HCT116 (cell line): ENCODE measurements around the gene CLASP1. TPM values are rescaled to one million over a fixed set of nuclear protein-coding genes. Genes with fewer than 3 reads are reported as not detected.

Experiments used
- ATAC-seq: fragments of 200-7000 bp; cut with Tn5 transposase; 2 replicates; pipeline ENCODE4 v1.9.1; 2020; ENCODE audit warnings: mild to moderate bottlenecking, moderate library complexity
- BruUV-seq: library from RNA; stranded (reverse); fragments of 400-500 nt; replicated peaks from 2 replicates; lab custom pipeline; 2021; lab: Mats Ljungman, UMichigan
- CTCF ChIA-PET: fragments of 300-600 bp; sonication (Branson Sonifier 250); formaldehyde crosslinking; loops from one replicate; lab custom pipeline; 2021; ENCODE audit warnings: antibody characterized with exemption; lab: Charles Lee
- POLR2A ChIA-PET: fragments of 300-600, 350-600 bp; sonication (Branson Sonifier 250); formaldehyde crosslinking; loops from one replicate; lab custom pipeline; 2021; ENCODE audit warnings: antibody characterized with exemption; lab: Charles Lee
- RAD21 ChIA-PET, 2 experiments: fragments of 300-600 bp; sonication (Branson Sonifier 250); formaldehyde crosslinking; loops; one replicate each; lab custom pipeline; 2023; ENCODE audit warnings: low total read pairs in 2 of 2; ENCODE audit not compliant: uncharacterized antibody in 2 of 2, unreplicated experiment in 2 of 2, low non-redundant PET in 1 of 2; lab: Charles Lee
- DNase-seq: peaks from one replicate; pipeline ENCODE4 v3.0.0-alpha.2; 2010; ENCODE audit warnings: low read depth, low spot score
- H2AFZ ChIP-seq: fragments of 200-600 bp; shearing (Covaris generic), sonication (generic); 2 replicates; pipeline ENCODE4 v1.6.1; 2017; ENCODE audit warnings: low read depth, mixed run types, mixed read lengths, antibody characterized with exemption, low read length; ENCODE audit not compliant: poor library complexity, severe bottlenecking
- H3K27ac ChIP-seq: 2 replicates; pipeline ENCODE4 v1.5.1; 2012; ENCODE audit warnings: low read depth, low read length
- H3K27me3 ChIP-seq: fragments of 200-600 bp; sonication (generic); 2 replicates; pipeline ENCODE4 v1.6.1; 2016; ENCODE audit warnings: mixed run types, low read length, mixed read lengths; ENCODE audit not compliant: insufficient read depth
- H3K36me3 ChIP-seq, 2 experiments: fragments of 200-500 bp in 1 of 2; fragments of 200-600 bp in 1 of 2; sonication (Bioruptor generic) in 1 of 2; sonication (generic) in 1 of 2; 2 replicates each; pipeline versions ENCODE4 v1.5.1 to v1.6.1; 2014 to 2016; ENCODE audit warnings: low read length in 2 of 2, inconsistent platforms in 1 of 2, mixed read lengths in 1 of 2, mixed run types in 1 of 2; ENCODE audit not compliant: insufficient read depth in 2 of 2, control insufficient read depth in 1 of 2
- H3K4me1 ChIP-seq, 2 experiments: fragments of 200-600 bp in 1 of 2; sonication (generic) in 1 of 2; 2 replicates each; pipeline versions ENCODE4 v1.5.1 to v1.6.1; 2012 to 2017; ENCODE audit warnings: low read length in 2 of 2, inconsistent platforms in 1 of 2, mild to moderate bottlenecking in 1 of 2, mixed read lengths in 1 of 2, mixed run types in 1 of 2, moderate library complexity in 1 of 2; ENCODE audit not compliant: insufficient read depth in 2 of 2, control insufficient read depth in 1 of 2
- H3K4me2 ChIP-seq: fragments of 200-600 bp; sonication (generic); 2 replicates; pipeline ENCODE4 v1.6.1; 2017; ENCODE audit warnings: mixed run types, low read length, mixed read lengths
- H3K4me3 ChIP-seq, 2 experiments: fragments of 200-600 bp in 1 of 2; sonication (generic) in 1 of 2; replicated peaks in 1 of 2; 2 replicates each; pipeline ENCODE4 v1.5.1; 2011 to 2016; ENCODE audit warnings: low read length in 2 of 2, control low read depth in 1 of 2, low read depth in 1 of 2, mild to moderate bottlenecking in 1 of 2, mixed read lengths in 1 of 2, mixed run types in 1 of 2
- H3K79me2 ChIP-seq: fragments of 200-600 bp; sonication (generic); 2 replicates; pipeline ENCODE4 v1.6.1; 2017; ENCODE audit warnings: mild to moderate bottlenecking, mixed run types, low read length, moderate library complexity, mixed read lengths; ENCODE audit not compliant: insufficient read depth
- H3K9ac ChIP-seq: fragments of 200-600 bp; sonication (generic); 2 replicates; pipeline ENCODE4 v1.6.1; 2016; ENCODE audit warnings: low read length, mixed read lengths
- H3K9me2 ChIP-seq: fragments of 200-600 bp; sonication (generic), shearing (Covaris generic); 2 replicates; pipeline ENCODE4 v1.6.1; 2017; ENCODE audit warnings: mixed run types, mild to moderate bottlenecking, moderate library complexity; ENCODE audit not compliant: insufficient read depth
- H3K9me3 ChIP-seq, 2 experiments: fragments of 200-500 bp in 1 of 2; fragments of 200-600 bp in 1 of 2; sonication (Bioruptor generic) in 1 of 2; sonication (generic) in 1 of 2; 2 replicates each; pipeline ENCODE4 v1.6.1; 2014 to 2017; ENCODE audit warnings: low read length in 2 of 2, mixed read lengths in 2 of 2, inconsistent platforms in 1 of 2, low read depth in 1 of 2, mild to moderate bottlenecking in 1 of 2, mixed run types in 1 of 2, moderate library complexity in 1 of 2; ENCODE audit not compliant: control insufficient read depth in 1 of 2, insufficient read depth in 1 of 2
- H4K20me1 ChIP-seq: fragments of 200-600 bp; sonication (generic), shearing (Covaris generic); 2 replicates; pipeline ENCODE4 v1.6.1; 2017; ENCODE audit warnings: mixed run types, mild to moderate bottlenecking, moderate library complexity; ENCODE audit not compliant: insufficient read depth
- ATF3 ChIP-seq: IDR thresholded peaks from 2 replicates; pipeline ENCODE4 v1.6.1; 2012
- CBX3 ChIP-seq: IDR thresholded peaks from 2 replicates; pipeline ENCODE4 v1.6.1; 2012; ENCODE audit warnings: low read depth
- CEBPB ChIP-seq: IDR thresholded peaks from 2 replicates; pipeline ENCODE4 v1.6.1; 2012; ENCODE audit warnings: low read depth
- CTCF ChIP-seq, 3 experiments: fragments of 200-600 bp in 1 of 3; sonication (generic) in 1 of 3; IDR thresholded peaks in 2 of 3; conservative IDR thresholded peaks in 1 of 3; 2 replicates each; pipeline ENCODE4 v1.5.1; 2012 to 2017; ENCODE audit warnings: low read depth in 2 of 3, low read length in 2 of 3, antibody characterized with exemption in 1 of 3, borderline replicate concordance in 1 of 3, control low read depth in 1 of 3, mild to moderate bottlenecking in 1 of 3, mixed read lengths in 1 of 3, mixed run types in 1 of 3, moderate library complexity in 1 of 3; ENCODE audit not compliant: insufficient read depth in 1 of 3
- EGR1 ChIP-seq: IDR thresholded peaks from 2 replicates; pipeline ENCODE4 v1.6.1; 2012; ENCODE audit warnings: low read depth
- ELF1 ChIP-seq: IDR thresholded peaks from 2 replicates; pipeline ENCODE4 v1.6.1; 2012; ENCODE audit warnings: low read depth, borderline replicate concordance
- EZH2 ChIP-seq: fragments of 200-600 bp; sonication (generic); IDR thresholded peaks from 2 replicates; pipeline ENCODE4 v1.6.1; 2017; ENCODE audit warnings: antibody characterized with exemption, mixed run types
- EZH2phosphoT487 ChIP-seq: fragments of 200-600 bp; IDR thresholded peaks from 2 replicates; pipeline ENCODE4 v1.6.1; 2018; ENCODE audit warnings: antibody characterized with exemption, borderline replicate concordance
- POLR2A ChIP-seq: IDR thresholded peaks from 2 replicates; pipeline ENCODE4 v1.7.0; 2011; ENCODE audit warnings: borderline replicate concordance; ENCODE audit not compliant: insufficient read depth, insufficient read length; ENCODE audit errors: extremely low read depth
- POLR2AphosphoS5 ChIP-seq: IDR thresholded peaks from 2 replicates; pipeline ENCODE4 v1.6.1; 2011; ENCODE audit warnings: mild to moderate bottlenecking, low read depth, low read length, moderate library complexity
- REST ChIP-seq: IDR thresholded peaks from 2 replicates; pipeline ENCODE4 v1.6.1; 2012; ENCODE audit warnings: low read depth
- SIN3A ChIP-seq: IDR thresholded peaks from 2 replicates; pipeline ENCODE4 v1.6.1; 2012; ENCODE audit warnings: low read depth
- SP1 ChIP-seq: IDR thresholded peaks from 2 replicates; pipeline ENCODE4 v1.6.1; 2012; ENCODE audit warnings: low read depth
- SRF ChIP-seq: IDR thresholded peaks from 2 replicates; pipeline ENCODE4 v1.6.1; 2012; ENCODE audit warnings: low read depth
- TCF7L2 ChIP-seq: IDR thresholded peaks from 2 replicates; pipeline ENCODE4 v1.7.0; 2011; ENCODE audit warnings: borderline replicate concordance, inconsistent platforms; ENCODE audit not compliant: insufficient read depth, insufficient read length; ENCODE audit errors: extremely low read depth
- YY1 ChIP-seq: IDR thresholded peaks from 2 replicates; pipeline ENCODE4 v1.6.1; 2011; ENCODE audit warnings: low read length, low read depth, moderate library complexity, mild to moderate bottlenecking; ENCODE audit not compliant: insufficient replicate concordance; ENCODE audit errors: extremely low read depth
- ZNF274 ChIP-seq: fragments of 200-500 bp; sonication (Bioruptor generic); IDR thresholded peaks from 2 replicates; pipeline ENCODE4 v1.6.1; 2014; ENCODE audit warnings: mild to moderate bottlenecking, low read depth, low read length, inconsistent platforms
- intact Hi-C: fragments of 100-400 bp; cut with micrococcal nuclease; formaldehyde crosslinking; loops from 2 replicates; pipeline ENCODE4 v1.10.0; 2022
- total RNA-seq: library from RNA; stranded (reverse); gene quantifications from one replicate; pipeline ENCODE4 v1.2.1, GENCODE V29; 2021; ENCODE audit not compliant: unreplicated experiment

Gene CLASP1
- total RNA-seq, 1 experiment from 2014 or later, result 41.9 TPM

- POLR2A ChIA-PET, result interaction anchor here (1.0 to 1.7 kb wide), 2 partner anchors 9 to 135 kb away, joined by 4 to 6 read pairs; partner anchors contain the start of gene RNU4ATAC
- TF ChIP-seq SIN3A (no peak), POLR2AphosphoS5 (no peak), EZH2 (no peak), POLR2A (no peak), SP1 (no peak), CEBPB (no peak), ELF1 (no peak), ATF3 (no peak), CTCF (IDR thresholded peaks at IDR 0.05 in 2 of 3, conservative IDR thresholded peaks at IDR 0.05 in 1 of 3; ENCODE audit: borderline replicate concordance in 1 of 3, insufficient read depth in 1 of 3, low read depth in 2 of 3, low read length in 2 of 3) (no peak), CBX3 (no peak), TCF7L2 (no peak), EZH2phosphoT487 (no peak), SRF (no peak), REST (no peak), YY1 (no peak), EGR1 (no peak), ZNF274 (no peak)
- TF ChIP-seq, all 23 proteins: peak for 0
- Histone ChIP-seq H3K4me3 (no peak overlapping the region), H2AFZ (no peak overlapping the region), H4K20me1 (no peaks in the 10 kb centered on the region), H3K36me3 (no peaks in the 10 kb centered on the region), H3K4me2 (no peak overlapping the region), H3K9me3 (no peaks in the 10 kb centered on the region), H3K27ac (no peak overlapping the region), H3K9ac (no peak overlapping the region), H3K27me3 (no peaks in the 10 kb centered on the region), H3K4me1 (no peaks in the 10 kb centered on the region), H3K79me2 (no peaks in the 10 kb centered on the region), H3K9me2 (no peaks in the 10 kb centered on the region)
- DNase-seq (no peak), ATAC-seq (no peak)
- intact Hi-C loops, result no loop called here
- RAD21 ChIA-PET, result no interaction called here
- CTCF ChIA-PET, result no interaction called here
- no TSS peak for BruUV-seq
Observed at GRCh38 chr2:121665504-121665903, 16.2 kb upstream of the CLASP1 start.
